Measurements from ENCODE around the gene SUMO4. TPM values are rescaled to one million over a fixed set of nuclear protein-coding genes. Genes with fewer than 3 reads are reported as not detected.

Gene SUMO4
- total RNA-seq, 1 donor from 2014 or later: 3.9 TPM

DNA sequence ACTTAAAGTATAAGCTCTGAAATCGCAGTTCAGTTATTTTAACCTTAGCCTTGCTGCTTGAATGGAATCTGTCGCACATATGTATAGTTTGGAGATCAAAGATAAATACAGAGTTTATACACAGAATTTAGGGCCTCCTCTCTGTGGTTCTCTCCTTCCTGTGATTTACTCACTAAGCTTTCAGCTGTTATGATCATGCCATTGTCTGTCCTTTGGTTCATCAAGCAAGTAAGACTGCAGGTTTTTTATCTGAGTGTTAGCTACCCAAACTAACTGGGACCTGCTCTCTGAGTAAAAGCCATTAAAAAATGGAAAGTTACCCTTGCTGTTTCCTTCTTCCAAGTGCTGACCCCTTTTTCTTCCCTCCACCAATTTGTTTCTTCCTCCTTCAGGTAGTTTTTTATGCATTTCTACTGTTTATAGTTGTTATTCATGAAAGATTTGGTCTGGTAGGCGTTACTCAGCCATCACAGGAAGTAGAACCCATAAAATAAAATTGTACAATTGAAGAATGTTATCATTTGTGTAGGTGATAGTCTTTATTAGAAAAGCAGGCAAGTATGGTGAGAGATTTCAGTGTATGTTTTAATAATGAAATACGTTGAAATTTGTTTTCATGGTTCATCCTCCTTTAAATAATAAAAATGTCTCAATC lies 33.7 kb upstream of the SUMO4 start:
- intact Hi-C loops (cut with DNase I): no loop called here
- H3K36me3 ChIP-seq: peaks cover 0 to 3% of the 10 kb centered on the region in 2 donors
- H3K4me1 ChIP-seq: peaks cover 30% of the 10 kb centered on the region

DNA sequence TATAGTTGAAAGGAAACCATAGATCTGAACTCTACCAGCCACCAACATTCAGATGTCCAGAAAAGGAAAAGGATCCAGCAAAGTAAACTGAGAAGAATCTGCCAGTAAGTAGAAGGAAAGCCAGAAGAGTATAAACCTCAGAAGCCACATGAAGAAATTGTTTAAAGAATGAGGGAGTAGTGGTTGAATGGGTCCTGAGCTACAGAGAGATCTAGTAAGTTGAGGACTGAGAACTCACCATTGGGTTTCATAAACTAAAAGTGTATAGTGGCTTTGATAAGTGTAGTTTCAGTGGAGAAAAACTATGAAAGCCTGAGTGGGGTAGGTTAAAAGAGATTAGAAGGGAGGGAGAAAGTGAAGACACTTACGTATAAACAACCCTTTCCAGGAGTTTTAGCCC lies 32.0 kb upstream of the SUMO4 start:
- TF ChIP-seq POLR2AphosphoS5 (IDR thresholded peaks at IDR 0.05; ENCODE audit: insufficient read depth in 1 of 2, low read depth in 1 of 2) (no peak), POLR2A (IDR thresholded peaks at IDR 0.05) (no peak)
- TF ChIP-seq, protein P1, sequence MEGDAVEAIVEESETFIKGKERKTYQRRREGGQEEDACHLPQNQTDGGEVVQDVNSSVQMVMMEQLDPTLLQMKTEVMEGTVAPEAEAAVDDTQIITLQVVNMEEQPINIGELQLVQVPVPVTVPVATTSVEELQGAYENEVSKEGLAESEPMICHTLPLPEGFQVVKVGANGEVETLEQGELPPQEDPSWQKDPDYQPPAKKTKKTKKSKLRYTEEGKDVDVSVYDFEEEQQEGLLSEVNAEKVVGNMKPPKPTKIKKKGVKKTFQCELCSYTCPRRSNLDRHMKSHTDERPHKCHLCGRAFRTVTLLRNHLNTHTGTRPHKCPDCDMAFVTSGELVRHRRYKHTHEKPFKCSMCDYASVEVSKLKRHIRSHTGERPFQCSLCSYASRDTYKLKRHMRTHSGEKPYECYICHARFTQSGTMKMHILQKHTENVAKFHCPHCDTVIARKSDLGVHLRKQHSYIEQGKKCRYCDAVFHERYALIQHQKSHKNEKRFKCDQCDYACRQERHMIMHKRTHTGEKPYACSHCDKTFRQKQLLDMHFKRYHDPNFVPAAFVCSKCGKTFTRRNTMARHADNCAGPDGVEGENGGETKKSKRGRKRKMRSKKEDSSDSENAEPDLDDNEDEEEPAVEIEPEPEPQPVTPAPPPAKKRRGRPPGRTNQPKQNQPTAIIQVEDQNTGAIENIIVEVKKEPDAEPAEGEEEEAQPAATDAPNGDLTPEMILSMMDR (IDR thresholded peaks at IDR 0.05): no peak
- H3K4me1 ChIP-seq: peaks cover 30% of the 10 kb centered on the region
- peaks cover 0 to 3% of the 10 kb centered on the region in 2 donors for H3K36me3 ChIP-seq
- H3K27me3 ChIP-seq: no peaks in the 10 kb centered on the region
- intact Hi-C loops (cut with DNase I): no loop called here
- DNase-seq (ENCODE audit: extremely low spot score in 2 of 2): no peak
- H3K27ac ChIP-seq: no peak overlapping the region
- no peaks in the 10 kb centered on the region for H3K9me3 ChIP-seq
- no peak overlapping the region for H3K4me3 ChIP-seq

More for the DNA sequence above, 33.7 kb upstream of the SUMO4 start:
- TF ChIP-seq, protein P1 (IDR thresholded peaks at IDR 0.05): no peak
- no peak for TF ChIP-seq POLR2A (IDR thresholded peaks at IDR 0.05)
- no peak for TF ChIP-seq POLR2AphosphoS5 (IDR thresholded peaks at IDR 0.05; ENCODE audit: insufficient read depth in 1 of 2, low read depth in 1 of 2)
- Histone ChIP-seq H3K27me3 (no peaks in the 10 kb centered on the region), H3K4me3 (no peak overlapping the region), H3K9me3 (no peaks in the 10 kb centered on the region), H3K27ac (no peak overlapping the region)
- DNase-seq (ENCODE audit: extremely low spot score in 2 of 2): no peak

DNA sequence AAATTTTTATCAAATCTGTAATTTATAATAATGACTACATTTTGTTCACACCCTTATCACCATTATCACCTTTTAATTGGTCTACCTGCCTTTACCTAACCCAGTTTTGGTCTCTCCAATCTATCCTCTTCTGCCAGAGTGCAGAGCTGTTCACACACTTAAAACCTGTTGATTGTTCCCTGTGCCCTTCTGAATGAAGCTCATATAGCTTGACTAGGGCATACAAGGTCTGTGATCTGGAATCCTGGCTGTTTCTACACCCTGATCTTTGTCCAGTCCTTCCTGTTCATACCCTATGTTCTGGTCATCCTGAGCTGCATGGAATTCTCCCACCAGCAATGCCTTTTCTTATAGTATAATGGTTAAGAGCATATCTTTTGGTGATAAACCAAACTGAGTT lies 28.9 kb upstream of the SUMO4 start:
- Histone ChIP-seq H3K27me3 (no peaks in the 10 kb centered on the region), H3K36me3 (peaks cover 0 to 3% of the 10 kb centered on the region in 2 donors), H3K9me3 (no peaks in the 10 kb centered on the region), H3K4me1 (peaks cover 4% of the 10 kb centered on the region), H3K4me3 (no peak overlapping the region), H3K27ac (no peak overlapping the region)
- no peak for DNase-seq (ENCODE audit: extremely low spot score in 2 of 2)
- TF ChIP-seq, protein P1 (IDR thresholded peaks at IDR 0.05): no peak
- intact Hi-C loops (cut with DNase I): no loop called here

DNA sequence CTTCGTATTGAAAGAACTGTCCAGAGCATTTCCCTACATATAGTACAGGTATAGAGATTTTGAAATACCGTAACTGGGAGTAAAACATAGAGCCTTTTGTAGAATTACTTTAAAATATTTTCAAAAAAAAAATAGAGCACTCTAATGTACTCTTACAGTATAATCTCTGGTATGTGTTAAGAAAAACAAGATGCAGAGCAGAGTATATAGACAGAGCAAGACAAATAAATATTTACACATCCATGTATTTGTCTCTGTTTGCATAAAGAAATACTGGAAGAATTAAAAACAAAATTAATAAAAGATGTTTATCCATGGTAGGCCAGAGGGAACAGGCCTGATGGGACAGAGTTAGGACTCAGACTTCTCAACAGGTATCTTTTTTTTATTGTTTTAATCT lies 28.0 kb upstream of the SUMO4 start:
- intact Hi-C loops (cut with DNase I): no loop called here
- peaks cover 0 to 3% of the 10 kb centered on the region in 2 donors for H3K36me3 ChIP-seq
- no peak overlapping the region for H3K27ac ChIP-seq
- TF ChIP-seq POLR2A (IDR thresholded peaks at IDR 0.05) (no peak), POLR2AphosphoS5 (IDR thresholded peaks at IDR 0.05; ENCODE audit: insufficient read depth in 1 of 2, low read depth in 1 of 2) (no peak)
- TF ChIP-seq, protein P1 (IDR thresholded peaks at IDR 0.05): no peak
- H3K27me3 ChIP-seq: no peaks in the 10 kb centered on the region
- H3K4me1 ChIP-seq: no peaks in the 10 kb centered on the region
- DNase-seq (ENCODE audit: extremely low spot score in 2 of 2): no peak
- no peaks in the 10 kb centered on the region for H3K9me3 ChIP-seq
- no peak overlapping the region for H3K4me3 ChIP-seq

DNA sequence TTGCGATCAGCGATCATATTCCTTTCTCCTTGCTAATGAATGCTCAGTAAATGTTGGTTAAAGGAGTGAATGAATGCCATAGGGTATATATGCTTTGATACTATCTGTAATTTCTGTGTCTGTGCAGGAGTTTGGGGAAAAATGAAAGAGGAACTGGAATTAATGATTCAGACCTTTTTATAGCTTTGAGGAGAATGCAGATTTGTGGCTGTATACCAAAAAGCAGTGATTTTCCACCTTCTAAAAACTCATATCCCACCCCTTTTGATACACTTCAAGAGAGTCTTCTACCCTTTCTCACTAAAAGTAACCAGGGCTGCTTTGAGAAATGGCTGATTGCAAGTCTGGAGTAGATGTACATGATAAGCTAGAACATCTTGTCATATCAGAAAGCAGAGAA lies 26.6 kb upstream of the SUMO4 start:
- Histone ChIP-seq H3K27me3 (no peaks in the 10 kb centered on the region), H3K4me1 (no peaks in the 10 kb centered on the region), H3K4me3 (no peak overlapping the region), H3K27ac (no peak overlapping the region), H3K9me3 (no peaks in the 10 kb centered on the region), H3K36me3 (peaks cover 0 to 11% of the 10 kb centered on the region in 2 donors)
- intact Hi-C loops (cut with DNase I): no loop called here
- no peak for DNase-seq (ENCODE audit: extremely low spot score in 2 of 2)
- TF ChIP-seq, protein P1 (IDR thresholded peaks at IDR 0.05): no peak
- no peak for TF ChIP-seq POLR2A (IDR thresholded peaks at IDR 0.05)
- TF ChIP-seq POLR2AphosphoS5 (IDR thresholded peaks at IDR 0.05; ENCODE audit: insufficient read depth in 1 of 2, low read depth in 1 of 2): no peak
